AG09319 (cell line): ENCODE data around the gene OR1F1.
"Not testable (repeated sequence)": the region's sequence is repeated elsewhere in the genome, so short reads cannot be mapped to it uniquely, and the experiment has no call there.

Experiments used
- DNase-seq: peaks from one replicate; pipeline ENCODE4 v3.0.0-alpha.2; 2010; ENCODE audit warnings: low read depth; ENCODE audit errors: extremely low read depth
- CTCF ChIP-seq: IDR thresholded peaks from 2 replicates; pipeline ENCODE4 v1.5.1; 2011; ENCODE audit warnings: low read depth, mild to moderate bottlenecking, inconsistent platforms, low read length, moderate library complexity

OR1F1 gene

GRCh38 chr16:3187798-3188674 lies at the start of gene OR1F1:
Gene OR1F1 (plus strand): TSS chr16:3188204.
- no peak for DNase-seq
- TF ChIP-seq CTCF = no peak

GRCh38 chr16:3138342-3138741 lies 49.7 kb upstream of the OR1F1 start:
- DNase-seq = no peak
- no peak for TF ChIP-seq CTCF

GRCh38 chr16:3138823-3139426 lies 49.1 kb upstream of the OR1F1 start:
- no peak for DNase-seq
- no peak for TF ChIP-seq CTCF

GRCh38 chr16:3139561-3139960 lies 48.4 kb upstream of the OR1F1 start:
- DNase-seq = not testable (repeated sequence)

- no peak for TF ChIP-seq CTCF
Observed at GRCh38 chr16:3140603-3141427, 47.2 kb upstream of the OR1F1 start.

GRCh38 chr16:3141781-3142311 lies 46.2 kb upstream of the OR1F1 start:
- no peak for TF ChIP-seq CTCF
- no peak for DNase-seq

More at GRCh38 chr16:3140603-3141427, 47.2 kb upstream of the OR1F1 start:
- DNase-seq = no peak

GRCh38 chr16:3142327-3142726 lies 45.7 kb upstream of the OR1F1 start:
- TF ChIP-seq CTCF = no peak
- DNase-seq = no peak
